ENCODE measurements around the gene TUG1.

GRCh38 chr22:31001124-31001770 lies 32.2 kb downstream of the TUG1 start:
- TF ChIP-seq CTCF (IDR thresholded peaks at IDR 0.05; ENCODE audit: low read depth, low read length) (no peak), POLR2A (IDR thresholded peaks at IDR 0.05; ENCODE audit: extremely low read depth, insufficient read length) (no peak)

Data from NB4 (cell line).